GM19372 (cell line): ENCODE data around the gene TRAF3.

Experiments used
- ATAC-seq: cut with Tn5 transposase; IDR thresholded peaks from one replicate; pipeline ENCODE4 v1.9.1; 2021; ENCODE audit warnings: mild to moderate bottlenecking, low read depth, moderate library complexity; ENCODE audit not compliant: unreplicated experiment

TRAF3 gene

GRCh38 chr14:102944448-102945330, 167.4 kb downstream of the TRAF3 start:
- no peak for ATAC-seq

- no peak for ATAC-seq
Measured at GRCh38 chr14:102945346-102946130, 168.3 kb downstream of the TRAF3 start.

GRCh38 chr14:102947321-102948103, 170.3 kb downstream of the TRAF3 start:
- no peak for ATAC-seq

GRCh38 chr14:102948698-102949061, 171.4 kb downstream of the TRAF3 start:
- ATAC-seq: no peak

- no peak for ATAC-seq
Measured at GRCh38 chr14:102949062-102949800, 172.0 kb downstream of the TRAF3 start.

- ATAC-seq: no peak
Measured at GRCh38 chr14:102949801-102950451, 172.7 kb downstream of the TRAF3 start.

- no peak for ATAC-seq
Measured at GRCh38 chr14:102951034-102951433, 173.8 kb downstream of the TRAF3 start.

- ATAC-seq: no peak
Measured at GRCh38 chr14:102951799-102952198, 174.6 kb downstream of the TRAF3 start.

- ATAC-seq: no peak
Measured at GRCh38 chr14:102952276-102952675, 175.0 kb downstream of the TRAF3 start.

GRCh38 chr14:102953100-102953499, 175.9 kb downstream of the TRAF3 start:
- no peak for ATAC-seq

- ATAC-seq: no peak
Measured at GRCh38 chr14:102954081-102954789, 177.0 kb downstream of the TRAF3 start.

- ATAC-seq: no peak
Measured at GRCh38 chr14:102955636-102956408, 178.6 kb downstream of the TRAF3 start.

- no peak for ATAC-seq
Measured at GRCh38 chr14:102957222-102957621, 180.0 kb downstream of the TRAF3 start.

- no peak for ATAC-seq
Measured at GRCh38 chr14:102958461-102958860, 181.2 kb downstream of the TRAF3 start.
